HG03520 (cell line): ENCODE data around the gene PAK5.

Experiments used
- ATAC-seq: cut with Tn5 transposase; IDR thresholded peaks from one replicate; pipeline ENCODE4 v1.9.1; 2021; ENCODE audit warnings: mild to moderate bottlenecking, moderate library complexity; ENCODE audit not compliant: unreplicated experiment

Gene PAK5

DNA sequence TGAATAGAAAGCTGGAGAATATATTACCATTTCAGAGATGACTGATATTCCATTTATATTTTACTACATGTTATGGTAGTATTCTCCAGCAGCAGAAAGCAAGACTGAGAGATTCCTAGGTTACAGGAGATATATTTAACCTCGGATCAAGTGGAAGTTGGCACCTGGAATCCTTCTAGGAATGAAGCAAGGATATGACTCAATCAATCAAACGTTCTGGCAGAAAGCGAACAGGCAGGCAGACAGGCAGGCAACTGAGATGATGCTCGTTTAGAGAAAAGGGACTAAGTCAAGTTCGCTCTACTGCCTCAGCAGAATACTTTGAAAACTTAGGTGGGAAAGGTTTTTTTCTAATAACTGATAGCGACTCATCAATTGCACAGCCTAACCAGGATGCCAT, 46.2 kb downstream of the PAK5 start:
- no peak for ATAC-seq

DNA sequence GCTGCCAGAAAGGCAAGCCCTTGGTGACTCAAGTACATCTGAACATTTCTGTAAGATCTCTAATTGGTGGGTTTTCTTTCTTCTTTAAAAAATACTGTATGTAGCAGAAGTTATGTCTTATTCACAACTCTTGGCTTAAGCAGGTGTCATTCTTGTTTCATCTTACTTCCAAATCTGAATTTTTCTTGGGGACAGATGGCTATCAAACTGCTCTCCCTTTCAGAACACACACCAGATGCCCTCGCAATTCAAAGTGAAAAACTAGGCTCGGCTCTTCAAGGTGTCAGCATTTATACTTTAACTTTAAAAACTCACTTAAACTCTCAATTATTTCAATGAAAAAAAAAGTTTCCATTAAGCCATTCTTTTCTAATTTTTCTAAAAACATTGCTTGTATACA, 49.7 kb downstream of the PAK5 start:
- no peak for ATAC-seq

DNA sequence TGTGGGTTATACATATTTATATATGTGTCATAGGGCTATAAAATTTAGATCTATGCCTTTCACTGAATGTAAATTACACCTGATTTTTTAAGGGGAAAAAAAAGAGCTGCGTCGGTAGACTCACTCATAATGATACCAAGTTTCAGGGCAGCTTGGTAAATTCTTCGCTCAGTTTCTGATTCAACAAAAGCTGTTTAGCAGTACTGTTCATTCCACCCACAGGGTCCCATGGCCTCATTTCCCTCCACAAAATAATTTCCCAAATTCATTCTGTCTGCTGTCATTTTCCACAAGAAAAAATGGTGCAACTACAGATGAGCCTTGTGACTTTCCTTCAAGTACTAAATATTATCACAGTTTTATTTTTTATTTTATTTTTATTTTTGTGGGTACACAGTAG, 63.7 kb downstream of the PAK5 start:
- no peak for ATAC-seq

DNA sequence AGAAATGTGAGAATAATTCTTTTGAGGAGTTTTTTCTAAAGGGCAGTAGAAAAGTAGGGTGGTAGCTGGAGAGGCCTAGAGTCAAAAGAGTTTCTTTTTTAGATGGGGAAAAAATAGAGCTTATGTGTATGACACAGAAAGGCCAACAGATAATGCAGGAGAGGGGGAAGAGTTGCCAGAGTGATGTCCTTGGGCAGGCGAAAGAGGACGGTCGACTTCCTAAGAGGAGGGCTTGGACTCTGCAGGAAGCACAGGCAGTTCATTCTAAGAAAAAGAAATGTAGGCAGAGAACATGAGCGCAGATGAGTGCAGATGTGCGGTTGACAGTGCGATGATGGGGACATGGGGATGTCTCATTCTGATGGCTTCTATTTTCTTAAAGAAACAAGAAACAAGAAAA, 68.9 kb downstream of the PAK5 start:
- no peak for ATAC-seq

DNA sequence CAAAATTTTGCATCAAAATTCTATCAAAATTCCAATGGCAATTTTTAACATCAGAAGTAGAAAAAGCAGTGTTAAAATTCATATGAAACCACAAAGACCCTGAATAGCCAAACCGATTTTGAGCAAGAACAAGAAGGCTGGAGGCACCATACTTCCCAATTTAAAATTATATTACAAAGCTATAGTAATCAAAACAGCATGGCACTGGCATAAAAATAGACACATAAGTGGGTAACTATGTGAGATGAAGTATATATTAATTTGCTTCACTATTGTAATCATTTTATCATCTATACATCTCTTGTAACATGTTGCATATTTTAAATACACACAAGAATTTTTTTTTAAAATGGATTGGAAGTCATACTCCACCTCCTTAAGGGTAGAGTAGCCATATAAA, 77.4 kb downstream of the PAK5 start:
- ATAC-seq, result no peak

DNA sequence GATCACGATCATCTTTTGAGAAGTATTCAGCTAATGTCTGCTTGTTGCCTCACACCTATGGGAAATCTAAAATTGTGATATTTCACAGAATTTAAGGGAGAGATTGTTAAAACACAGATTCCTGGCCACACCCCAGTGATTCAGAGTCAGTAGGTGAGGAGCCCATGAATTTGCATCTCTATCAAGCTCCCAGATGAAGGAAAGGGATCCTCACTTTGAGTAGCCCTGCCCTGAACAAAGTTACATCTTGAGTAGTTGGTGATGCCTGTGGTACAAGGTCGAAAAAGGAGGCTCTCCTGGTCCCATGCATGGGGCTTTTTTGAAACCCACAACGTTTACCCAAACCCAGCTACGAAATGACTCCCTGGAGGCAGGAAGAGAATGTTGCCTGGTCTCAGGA, 79.5 kb downstream of the PAK5 start:
- no peak for ATAC-seq

DNA sequence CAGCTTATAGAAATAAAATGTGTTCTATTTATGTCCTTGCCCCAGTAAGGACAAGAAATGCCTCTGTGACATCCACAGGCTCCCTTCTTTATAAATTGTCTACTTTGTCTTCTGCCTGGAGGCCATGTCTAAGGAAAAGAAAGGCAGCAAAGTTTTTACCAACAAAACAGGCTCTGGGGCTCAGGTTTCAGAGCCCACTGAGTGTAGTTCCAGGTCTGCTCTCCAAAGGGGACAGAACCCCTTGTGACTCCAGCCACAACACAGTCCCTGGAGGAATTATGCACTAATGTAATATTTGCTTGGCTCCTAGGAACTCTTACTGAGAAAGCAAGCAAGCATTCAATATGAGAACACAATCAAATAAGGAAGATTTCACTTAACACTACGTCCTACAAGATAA, 80.1 kb downstream of the PAK5 start:
- no peak for ATAC-seq

DNA sequence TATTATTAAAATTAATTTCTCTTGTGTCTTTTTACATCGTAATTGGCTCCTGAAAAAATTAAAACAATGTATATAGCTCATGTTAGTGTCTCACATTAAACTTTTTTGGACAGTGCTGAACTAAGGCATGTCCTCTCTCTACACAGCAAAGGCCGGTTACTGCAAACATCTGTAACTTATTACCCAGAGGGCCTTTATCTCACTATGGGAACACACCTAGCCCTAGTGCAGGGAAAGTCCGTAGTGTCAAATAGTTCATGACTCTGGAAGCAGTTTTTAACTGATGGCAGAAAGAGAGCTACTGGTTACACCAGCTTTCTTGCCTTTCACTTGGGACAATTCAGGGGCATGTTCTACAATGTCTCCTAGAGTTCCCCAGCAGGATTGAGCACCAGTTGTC, 82.2 kb downstream of the PAK5 start:
- ATAC-seq, result no peak

DNA sequence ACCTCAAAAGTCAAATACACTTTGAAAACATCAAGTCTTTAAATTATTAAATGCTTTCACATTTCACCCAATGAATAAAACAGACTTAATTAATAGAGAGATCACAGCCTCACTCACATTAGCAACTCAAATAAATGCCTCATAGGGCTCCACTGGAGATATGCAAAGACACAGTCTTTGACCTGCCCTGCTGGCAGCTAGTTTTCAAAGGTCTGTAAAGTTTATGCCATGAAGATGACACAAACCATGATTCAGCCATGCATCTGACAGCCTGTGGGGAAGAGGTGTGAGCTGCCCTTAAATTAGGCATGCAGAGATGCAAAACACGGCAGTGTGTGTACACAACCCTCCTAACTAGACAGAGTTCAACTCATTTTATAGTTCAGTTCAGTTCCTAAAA, 83.6 kb downstream of the PAK5 start:
- ATAC-seq, result no peak

DNA sequence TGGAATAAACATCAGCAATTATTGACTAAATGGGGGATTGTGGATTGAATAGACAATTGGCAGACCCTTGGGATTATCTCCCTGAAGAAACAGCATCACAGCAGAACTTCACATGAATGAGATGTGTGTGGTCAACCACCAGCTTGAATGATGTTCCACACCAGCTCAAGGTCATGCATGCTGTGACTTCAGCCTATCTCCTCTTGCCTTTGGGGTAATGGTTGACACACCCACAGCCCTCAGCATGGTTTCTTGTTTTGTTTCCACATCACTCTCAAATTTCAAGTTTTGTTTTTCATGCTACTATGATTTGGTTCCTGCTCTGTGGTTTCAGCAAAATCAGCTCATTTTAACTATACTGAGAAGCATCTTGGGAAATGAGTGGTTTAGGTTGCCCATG, 94.3 kb downstream of the PAK5 start:
- ATAC-seq, result no peak

DNA sequence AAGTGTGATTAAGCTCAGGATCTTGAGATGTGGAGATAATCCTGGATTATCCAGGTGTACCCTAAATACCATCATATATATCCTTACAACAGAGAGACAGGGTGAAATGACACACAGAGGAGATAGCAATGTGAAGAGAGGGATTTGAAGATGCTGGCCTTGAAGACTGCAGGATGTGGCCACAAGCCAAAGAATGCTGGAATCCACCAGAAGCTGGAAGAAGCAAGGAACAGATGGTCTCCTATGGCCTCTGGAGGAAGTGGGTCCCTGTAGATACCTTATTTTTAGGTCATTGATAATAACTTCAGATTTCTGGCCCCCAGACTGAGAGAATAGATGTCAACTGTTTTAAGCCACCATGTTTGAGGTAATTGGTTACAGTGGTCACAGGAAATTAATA, 95.0 kb downstream of the PAK5 start:
- no peak for ATAC-seq

DNA sequence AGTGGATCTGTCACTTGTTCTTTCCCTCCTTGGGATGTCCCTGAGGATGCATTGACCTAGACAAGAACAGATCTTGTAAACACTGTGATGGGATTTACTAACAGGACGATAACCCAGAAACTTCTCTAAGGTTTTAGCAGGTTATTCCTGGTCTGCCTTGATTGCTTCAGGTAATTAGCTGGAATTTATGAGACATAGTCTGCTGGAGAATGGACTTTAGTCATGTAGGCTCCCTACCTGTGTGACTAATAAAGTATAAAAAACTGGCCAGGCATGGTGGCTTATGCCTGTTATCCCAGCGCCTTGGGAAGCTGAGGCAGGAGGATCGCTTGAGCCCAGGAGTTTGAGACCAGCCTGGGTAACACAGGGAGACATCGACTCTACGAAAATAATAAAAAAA, 96.1 kb downstream of the PAK5 start:
- no peak for ATAC-seq

DNA sequence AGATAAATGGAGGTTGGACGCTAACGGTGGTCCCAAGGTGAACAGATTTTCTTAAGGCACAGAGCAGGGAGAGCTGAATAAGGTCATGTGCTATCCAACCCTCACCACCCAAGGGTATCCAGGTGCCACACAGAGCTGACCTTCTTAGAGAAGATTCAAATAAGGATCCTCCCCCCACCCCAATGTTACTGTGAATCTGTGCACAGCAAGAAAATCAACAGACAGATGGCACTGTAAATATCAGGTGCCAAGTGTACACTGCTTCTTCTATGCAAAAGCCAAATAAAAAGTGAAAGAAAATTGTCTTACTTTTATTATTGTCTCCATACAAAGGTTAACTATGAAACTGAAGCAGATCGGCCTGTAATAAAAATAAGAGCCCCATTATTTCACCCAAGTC, 96.9 kb downstream of the PAK5 start:
- no peak for ATAC-seq

DNA sequence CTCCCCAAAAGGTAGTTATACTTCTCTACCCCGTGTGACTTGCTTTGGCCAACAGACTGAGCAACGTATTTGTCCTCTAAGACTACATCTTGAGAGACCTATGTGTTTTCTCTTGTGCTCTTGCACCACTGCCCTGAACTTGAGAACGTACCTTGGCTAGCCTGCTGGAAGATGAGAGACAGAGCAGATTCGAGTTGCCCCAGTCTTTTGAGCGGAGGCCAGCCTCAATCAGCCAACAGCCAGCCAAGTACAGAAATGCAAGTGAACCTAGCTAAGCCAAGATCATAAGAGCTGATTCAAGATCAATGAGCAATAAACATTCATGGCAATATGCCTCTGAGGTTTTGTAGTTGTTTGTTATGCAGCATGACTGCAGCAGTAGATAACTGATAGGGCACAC, 98.4 kb downstream of the PAK5 start:
- no peak for ATAC-seq

DNA sequence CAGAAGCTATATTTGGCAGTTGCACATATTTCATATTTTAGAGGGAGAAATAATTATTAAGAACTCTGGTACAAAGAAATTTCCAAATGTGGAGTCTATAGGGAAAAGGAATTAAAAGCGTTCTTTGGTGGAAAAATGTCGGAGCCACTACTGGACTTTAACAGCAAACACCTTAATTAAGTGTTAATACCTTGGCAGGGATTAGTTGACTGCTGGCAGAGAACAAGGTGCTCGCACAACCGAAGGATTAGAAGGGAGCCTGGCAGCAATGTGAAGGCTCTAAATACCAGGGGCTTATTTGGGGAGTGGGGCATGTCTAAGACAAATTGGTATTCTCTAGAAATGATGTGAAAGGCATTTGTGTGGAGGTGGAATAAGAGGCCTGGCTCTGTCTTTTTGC, 98.9 kb downstream of the PAK5 start:
- no peak for ATAC-seq

DNA sequence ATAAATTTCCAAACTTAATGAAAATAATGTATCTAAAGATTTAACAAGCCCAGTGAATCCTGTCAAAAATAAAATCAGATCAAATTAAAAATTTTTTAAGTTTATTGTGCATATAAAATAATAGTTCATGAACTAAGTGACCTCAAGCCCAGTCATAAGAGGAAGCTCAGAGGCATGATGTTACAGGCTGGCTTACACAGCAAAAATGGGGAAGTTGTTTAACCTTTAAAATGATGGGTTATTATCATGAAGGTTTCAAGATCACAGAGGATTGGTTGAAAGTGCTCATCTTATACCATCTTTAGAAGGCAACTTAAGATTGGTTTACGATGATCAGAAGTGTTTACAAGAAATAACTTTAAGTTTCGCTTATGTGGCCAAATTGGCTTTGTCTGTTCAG, 102.5 kb downstream of the PAK5 start:
- no peak for ATAC-seq

DNA sequence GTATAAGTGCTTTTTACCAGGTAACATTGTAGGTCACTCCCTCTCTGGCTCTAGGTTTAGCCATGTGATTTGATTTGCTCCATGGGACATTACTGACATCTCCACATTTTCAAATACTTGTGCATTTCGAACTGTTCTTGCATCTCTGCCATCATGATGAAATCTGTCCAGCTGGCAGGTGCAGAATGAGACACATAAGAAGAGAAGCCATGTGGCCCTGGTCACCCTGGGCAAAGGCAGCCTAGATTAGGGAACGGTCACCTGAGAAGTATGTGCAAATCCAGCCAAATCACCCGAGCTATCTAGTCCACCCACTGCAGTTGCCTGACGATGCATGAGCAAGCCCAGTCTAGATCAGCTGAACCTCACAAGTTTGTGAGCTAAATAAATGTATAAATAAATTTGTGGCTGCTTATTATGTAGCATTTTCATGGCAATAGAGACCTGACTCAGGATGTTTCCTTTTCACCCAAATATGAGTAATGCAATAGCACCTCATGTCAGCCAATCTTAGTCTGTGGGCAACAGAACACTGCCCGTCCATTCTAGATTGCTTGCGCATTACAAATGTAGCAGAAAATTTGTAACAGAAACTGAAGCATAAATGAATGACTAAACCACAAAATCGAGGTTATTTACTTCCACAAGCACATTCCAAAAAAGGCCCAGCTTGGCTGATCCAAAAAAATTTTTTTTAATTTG, 115.2 kb downstream of the PAK5 start:
- no peak for ATAC-seq

DNA sequence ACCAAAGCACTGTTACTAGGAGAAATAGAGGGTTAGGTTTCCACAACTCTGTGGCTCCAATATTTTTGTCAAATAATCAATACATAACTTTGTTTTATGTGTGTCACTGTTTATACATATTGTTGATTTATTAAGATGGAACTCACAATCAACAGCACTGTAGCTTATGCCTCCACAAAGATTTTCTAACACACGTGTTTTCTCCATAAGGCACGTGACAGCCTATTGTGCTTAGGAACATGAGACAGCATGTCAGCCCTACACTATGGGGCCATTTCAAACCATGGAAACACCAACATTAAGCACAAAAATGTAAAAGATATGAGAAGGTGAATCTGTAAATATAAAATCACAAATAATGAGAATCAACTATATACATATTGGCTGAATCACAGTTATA, 127.0 kb downstream of the PAK5 start:
- ATAC-seq, result no peak

DNA sequence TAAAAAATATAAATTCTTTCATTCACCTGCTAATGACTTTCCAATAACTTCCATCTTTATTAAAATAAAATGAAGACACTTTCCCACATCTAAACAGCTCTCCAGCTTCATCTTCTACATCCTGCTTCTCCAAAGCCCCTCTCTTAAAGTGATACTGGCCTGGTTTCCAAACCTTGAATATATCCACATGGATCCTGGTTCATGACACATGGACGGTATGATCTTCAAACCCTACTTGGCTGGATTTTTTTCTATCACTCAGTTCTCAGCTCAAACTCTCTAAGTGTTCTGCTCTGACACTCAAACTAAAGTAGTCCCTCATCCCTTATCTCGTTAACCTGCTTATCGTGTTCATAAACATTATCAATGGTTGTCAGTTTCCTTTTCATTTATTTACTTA, 128.2 kb downstream of the PAK5 start:
- ATAC-seq, result no peak

DNA sequence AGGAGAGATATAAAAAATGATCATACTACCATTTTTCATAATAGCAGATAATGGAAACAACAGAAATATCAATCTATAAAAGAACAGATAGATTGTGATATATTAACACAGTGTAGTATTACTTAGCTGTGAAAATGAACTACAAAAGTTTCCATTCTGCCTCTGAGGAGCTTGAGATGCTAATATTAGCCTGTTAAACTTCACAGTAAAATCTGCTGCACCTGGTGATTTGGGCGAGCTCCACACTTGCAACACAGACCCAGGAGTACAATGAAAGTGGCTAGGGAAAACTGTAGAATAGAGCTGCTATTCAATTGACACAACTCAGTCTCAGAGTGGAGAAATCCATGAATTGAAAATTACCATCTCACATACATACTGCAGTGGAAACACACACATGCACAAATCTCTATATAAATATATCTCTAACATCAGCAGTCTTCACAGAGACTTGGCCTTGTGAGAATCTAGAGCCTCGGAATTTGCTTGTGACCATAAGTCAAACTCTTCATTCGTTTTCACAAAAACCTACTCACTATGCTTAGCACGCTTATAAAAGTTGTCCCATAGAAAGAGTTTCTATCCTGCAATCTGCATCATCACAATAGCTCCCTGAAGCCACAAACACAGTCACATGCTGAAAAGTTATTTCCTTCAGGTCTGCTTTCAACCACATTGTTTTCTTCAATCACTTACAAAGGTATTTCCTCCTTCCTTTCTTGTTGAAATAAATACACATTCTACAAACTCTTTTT, 133.0 kb downstream of the PAK5 start:
- ATAC-seq, result no peak

DNA sequence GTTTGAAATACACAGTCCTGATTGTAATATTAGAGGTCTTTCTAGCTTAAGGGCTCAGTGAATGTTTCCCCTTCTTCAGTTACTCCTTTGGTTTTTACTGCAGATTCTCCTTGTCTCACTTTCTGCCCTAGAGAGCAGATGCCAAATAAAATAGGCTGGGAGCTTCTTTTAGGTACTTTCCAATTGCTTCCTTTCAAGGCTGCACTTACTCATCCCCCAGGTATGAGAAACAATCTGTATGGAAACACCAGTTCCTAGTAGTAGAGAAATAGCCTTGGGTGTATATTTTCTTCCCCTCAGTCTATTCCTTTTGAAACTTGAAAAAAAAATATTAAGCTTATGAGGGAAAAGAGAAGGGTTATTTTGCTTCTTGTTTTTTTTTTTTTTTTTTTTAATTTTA, 139.7 kb downstream of the PAK5 start:
- no peak for ATAC-seq

DNA sequence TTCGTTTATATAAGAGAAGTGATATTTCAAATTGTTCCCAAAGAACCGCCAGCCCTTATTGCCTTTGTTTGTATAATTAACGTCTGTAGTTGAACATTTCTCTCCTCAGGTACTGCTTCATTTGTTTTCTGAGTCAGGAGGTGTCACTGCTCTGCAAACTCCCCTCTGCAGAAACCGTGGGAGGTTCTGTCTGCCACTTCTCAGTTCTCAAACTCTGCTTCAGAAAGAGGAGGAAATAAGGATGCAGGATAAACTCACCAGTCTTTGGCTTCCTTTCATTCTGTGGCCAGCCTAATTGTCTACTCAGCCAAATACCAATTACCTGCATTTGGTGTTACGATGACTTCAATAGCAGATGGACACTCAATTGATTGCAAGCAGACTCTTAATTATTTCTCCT, 149.8 kb downstream of the PAK5 start:
- ATAC-seq, result no peak

DNA sequence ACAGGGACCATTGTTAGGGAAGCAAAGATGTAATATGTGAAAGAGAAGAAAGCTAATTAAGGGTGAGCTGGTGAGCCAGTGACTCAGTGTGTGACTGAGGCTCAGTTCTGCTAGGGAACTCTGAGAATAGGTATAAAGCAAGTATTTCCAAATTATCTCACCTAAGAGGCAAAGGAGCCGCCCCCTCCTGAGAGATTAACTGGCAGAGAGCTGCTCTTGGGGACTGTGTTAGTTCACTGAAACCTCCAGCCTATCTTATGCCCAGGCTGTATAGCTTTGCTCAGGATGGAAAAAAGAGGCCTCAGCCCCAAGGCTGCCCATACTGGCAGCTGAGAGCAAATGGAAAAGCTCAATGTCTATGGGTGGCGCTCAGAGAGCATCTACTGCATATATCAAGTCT, 152.0 kb downstream of the PAK5 start:
- no peak for ATAC-seq
